Skin epidermis (tissue), 12 donors: ENCODE measurements around the gene CLEC4C.
"Not testable (repeated sequence)": the region's sequence is repeated elsewhere in the genome, so short reads cannot be mapped to it uniquely, and the experiment has no call there.

Experiments
- H3K27ac ChIP-seq, 21 experiments: fragments of 200-600 bp; sonication (generic) in 11 of 21; one replicate each; pipeline ENCODE4 v1.5.0; 2020; ENCODE audit warnings: mild to moderate bottlenecking in 3 of 21, inconsistent platforms in 2 of 21, moderate library complexity in 2 of 21
- H3K4me3 ChIP-seq, 7 experiments: fragments of 200-600 bp; sonication (generic) in 2 of 7; one replicate each; pipeline ENCODE4 v1.5.0; 2020; ENCODE audit warnings: inconsistent platforms in 2 of 7, mild to moderate bottlenecking in 2 of 7, moderate library complexity in 1 of 7

Gene CLEC4C, protein sequence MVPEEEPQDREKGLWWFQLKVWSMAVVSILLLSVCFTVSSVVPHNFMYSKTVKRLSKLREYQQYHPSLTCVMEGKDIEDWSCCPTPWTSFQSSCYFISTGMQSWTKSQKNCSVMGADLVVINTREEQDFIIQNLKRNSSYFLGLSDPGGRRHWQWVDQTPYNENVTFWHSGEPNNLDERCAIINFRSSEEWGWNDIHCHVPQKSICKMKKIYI

DNA sequence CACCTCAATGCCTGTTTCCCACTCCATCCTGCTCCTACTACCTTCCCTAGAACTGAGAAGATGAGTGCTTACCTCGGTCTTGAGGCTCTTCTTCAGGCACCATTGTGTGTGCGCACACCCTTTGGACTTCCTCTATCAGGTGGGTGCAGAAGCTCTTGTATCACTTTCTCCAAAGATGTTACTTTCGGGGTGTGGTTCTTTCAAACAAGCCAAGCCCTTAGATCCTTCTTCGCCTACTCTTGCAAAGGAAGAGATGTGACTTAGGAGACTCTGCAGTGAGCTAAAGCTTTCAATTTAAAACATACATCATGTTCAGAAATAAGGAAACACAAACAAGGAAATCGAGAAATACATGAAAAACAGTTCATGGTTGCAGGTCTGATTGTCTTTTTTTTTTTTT is at the start of gene CLEC4C:
TSS of gene CLEC4C (minus strand) at position 130 of the 400 bp plus-strand sequence. CDS start at position 103, 27 bp downstream.
- Histone ChIP-seq H3K4me3 (no peak within 1 kb of the TSS), H3K27ac (peak within 1 kb of the TSS in 1 of 21 experiments; percentile 26)

DNA sequence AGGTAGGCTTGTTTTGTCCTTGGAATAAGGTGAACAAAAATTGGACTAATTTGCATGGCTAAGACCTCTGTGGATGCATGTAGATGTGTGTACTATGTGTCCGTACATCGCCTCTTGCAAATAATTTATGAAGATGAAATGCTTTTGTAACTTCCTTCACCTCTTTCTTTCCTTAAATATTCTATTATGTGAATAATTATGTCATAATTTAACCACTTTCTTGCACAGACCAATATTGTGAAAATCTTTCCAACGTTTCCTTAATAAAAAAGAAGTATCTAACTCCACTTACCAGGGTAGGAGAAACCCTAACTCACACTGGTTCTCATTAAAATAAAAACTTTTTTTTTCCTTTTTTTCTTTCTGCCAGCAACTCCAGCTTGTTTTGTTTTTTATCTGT is 46.0 kb upstream of the CLEC4C start:
- H3K4me3 ChIP-seq: no peak overlapping the region
- H3K27ac ChIP-seq: no peak overlapping the region

DNA sequence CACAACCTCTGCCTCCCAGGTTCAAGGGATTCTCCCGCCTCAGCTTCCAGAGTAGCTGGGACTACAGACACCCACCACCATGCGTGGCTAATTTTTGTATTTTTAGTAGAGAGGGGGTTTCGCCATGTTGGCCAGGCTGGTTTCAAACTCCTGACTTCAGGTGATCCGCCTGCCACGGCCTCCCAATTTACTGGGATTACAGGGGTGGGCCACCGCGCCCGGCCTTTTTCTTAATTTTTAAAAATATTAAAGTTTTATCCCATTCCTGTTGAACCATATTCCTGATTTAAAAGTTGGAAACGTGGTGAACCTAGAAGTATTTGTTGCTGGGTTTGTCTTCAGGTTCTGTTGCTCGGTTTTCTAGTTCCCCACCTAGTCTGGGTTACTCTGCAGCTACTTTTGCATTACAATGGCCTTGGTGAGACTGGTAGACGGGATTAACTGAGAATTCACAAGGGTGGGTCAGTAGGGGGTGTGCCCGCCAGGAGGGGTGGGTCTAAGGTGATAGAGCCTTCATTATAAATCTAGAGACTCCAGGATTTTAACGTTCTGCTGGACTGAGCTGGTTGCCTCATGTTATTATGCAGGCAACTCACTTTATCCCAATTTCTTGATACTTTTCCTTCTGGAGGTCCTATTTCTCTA is 41.8 kb upstream of the CLEC4C start, which contains the start of gene NANOG:
TSS of gene NANOG (plus strand) at position 519 of the 645 bp plus-strand sequence. CDS start 213 bp downstream, outside the sequence.
- not testable (repeated sequence) for H3K27ac ChIP-seq, H3K4me3 ChIP-seq

DNA sequence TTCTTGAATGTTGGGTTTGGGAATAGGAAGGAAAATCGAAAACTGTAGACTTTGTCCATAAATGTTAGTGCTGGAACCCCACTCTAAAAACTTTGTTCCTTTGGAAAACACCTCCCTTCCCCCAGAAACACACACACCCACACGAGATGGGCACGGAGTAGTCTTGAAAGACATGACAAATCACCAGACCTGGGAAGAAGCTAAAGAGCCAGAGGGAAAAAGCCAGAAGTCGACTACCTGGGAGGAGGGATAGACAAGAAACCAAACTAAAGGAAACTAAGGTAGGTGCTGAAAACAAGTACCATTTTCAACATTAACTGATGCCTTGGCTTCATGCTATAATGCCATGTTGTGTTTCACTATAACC is 41.1 kb upstream of the CLEC4C start:
- no peak overlapping the region for H3K27ac ChIP-seq
- no peak overlapping the region for H3K4me3 ChIP-seq

DNA sequence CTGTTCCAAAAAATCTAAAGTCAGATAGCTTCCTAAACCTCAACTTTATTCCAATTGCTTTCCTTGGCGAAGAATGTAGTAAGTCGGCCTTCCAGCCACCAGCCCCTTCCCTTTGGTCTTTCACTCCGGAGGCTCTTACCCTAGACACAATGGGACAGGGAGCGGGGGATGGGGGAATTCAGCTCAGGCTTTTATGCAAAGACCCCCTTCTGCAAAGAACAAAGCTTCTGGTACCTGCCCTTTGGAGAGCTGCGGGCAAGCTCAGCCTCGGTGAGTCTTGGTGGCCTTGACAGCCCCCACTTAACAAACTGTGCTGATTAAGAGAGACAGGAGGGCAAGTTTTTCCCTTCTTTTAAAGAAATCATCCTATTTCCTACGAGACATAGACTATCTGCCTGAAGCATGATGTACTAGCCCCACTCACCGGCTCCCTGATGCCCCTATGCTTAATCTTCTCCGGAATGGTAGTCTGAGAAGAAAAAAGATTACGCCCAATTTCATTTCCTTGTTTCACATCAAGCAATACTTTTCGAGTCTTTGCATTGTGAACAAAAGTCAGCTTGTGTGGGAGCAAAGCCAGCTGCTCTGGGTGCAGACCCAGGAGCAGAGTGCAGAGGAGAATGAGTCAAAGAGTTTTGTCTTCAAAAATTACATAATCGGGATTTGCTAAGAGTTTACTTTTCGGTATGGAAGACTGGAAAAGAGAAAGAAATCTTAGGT is 40.6 kb upstream of the CLEC4C start:
- H3K4me3 ChIP-seq: no peak overlapping the region
- H3K27ac ChIP-seq: no peak overlapping the region

DNA sequence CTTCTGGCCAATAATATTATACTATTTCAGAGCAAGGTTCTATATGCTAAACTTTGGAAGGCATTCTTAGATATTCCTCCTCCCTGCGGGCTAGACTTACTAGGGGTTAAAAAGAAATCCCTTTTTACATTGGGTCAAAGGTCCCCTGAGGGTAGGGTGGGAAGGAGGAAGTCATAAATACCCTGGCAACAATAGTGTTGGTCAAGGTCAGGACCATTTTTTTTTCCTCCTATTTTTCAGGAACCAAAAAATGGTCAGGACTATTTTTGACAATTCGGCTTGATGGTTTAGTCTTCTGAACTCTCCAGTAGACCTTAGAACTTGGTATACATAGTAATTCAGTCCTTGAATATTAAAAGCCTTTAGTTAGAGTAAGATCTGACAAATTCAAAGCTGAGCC is 37.5 kb upstream of the CLEC4C start:
- no peak overlapping the region for H3K4me3 ChIP-seq
- no peak overlapping the region for H3K27ac ChIP-seq

DNA sequence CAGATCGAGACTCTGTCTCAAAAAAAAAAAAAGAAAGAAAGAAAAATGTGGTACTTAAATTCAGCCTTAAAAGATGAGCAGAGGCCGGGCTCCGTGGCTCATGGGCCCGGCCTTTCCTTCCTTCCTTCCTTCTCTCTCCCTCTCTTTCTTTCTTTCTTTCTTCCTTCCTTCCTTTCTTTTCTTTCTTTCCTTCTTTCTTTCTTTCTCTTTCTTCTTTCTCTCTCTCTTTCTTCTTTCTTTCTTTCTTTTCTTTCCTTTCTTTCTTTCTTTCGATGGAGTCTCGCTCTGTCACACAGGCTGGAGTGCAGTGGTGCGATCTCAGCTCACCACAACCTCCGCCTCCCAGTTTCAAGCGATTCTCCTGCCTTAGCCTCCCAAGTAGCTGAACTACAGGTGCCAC is 36.3 kb upstream of the CLEC4C start:
- not testable (repeated sequence) for H3K4me3 ChIP-seq, H3K27ac ChIP-seq

DNA sequence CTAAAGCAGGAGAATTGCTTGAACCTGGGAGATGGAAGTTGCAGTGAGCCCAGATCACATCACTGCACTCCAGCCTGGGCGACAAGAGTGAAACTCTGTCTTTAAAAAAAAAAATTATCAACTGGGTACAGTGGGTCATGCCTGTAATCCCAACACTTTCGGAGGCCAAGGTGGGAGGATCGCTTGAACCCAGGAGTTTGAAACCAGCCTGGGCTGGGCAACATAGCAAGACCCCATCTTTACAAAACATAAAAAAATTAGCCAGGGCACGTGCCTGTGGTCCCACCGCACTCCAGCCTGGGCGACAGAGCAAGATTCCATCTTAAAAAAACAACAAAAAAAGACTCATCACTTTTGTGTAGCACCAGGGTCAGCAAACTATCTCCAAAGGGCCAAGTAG is 34.9 kb upstream of the CLEC4C start:
- H3K4me3 ChIP-seq: no peak overlapping the region
- H3K27ac ChIP-seq: no peak overlapping the region

DNA sequence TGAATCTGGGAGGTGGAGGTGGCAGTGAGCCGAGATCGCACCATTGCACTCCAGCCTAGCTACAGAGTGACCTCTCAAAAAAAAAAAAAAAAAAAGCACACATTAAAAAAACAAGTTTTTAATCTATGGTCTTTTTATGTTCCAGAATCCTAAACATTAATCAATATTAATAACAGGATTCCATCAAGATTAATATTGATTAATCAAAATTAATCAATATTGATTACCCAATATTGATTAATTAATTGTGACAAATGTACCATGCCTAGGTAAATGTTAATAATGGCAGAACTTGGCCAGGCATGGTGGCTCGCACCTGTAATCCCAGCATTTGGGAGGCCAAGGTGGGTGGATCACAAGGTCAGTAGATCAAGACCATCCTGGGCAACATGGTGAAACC is 34.1 kb upstream of the CLEC4C start:
- no peak overlapping the region for H3K27ac ChIP-seq
- no peak overlapping the region for H3K4me3 ChIP-seq

DNA sequence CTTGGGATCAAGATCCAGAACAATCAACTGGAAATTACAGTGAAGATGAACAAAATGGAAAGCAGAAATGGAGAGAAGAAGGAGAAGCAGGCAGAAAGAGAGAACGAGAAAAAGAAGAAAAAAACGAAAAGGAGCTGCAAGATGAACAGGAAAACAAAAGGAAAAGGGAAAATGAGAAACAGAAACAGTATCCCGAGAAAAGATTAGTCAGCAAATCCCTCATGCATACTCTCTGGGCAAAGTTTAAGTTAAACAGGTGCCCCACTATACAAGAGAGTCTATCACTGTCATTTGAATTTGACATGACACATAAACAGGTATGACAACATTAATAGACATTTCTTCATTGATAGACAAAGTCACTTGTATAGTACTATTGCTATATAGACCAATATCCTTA is 22.8 kb upstream of the CLEC4C start:
- Histone ChIP-seq H3K4me3 (no peak overlapping the region), H3K27ac (no peak overlapping the region)

DNA sequence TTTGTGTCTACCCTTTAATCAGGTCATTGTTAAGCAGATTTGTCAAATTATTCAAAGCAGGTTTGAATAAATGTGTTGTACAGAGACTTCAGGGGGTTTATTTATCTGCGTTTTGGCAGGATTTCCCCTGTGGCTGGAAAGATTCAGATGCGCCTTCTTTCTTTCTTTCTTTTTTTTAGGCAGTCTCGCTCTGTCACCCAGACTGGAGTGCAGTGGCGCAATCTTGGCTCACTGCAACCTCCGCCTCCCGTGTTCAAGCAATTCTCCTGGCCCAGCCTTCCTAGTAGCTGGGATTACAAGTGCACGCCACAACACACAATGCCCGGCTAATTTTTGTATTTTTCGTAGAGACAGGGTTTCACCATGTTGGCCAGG is 11.6 kb upstream of the CLEC4C start:
- Histone ChIP-seq H3K4me3 (no peak overlapping the region), H3K27ac (no peak overlapping the region)

DNA sequence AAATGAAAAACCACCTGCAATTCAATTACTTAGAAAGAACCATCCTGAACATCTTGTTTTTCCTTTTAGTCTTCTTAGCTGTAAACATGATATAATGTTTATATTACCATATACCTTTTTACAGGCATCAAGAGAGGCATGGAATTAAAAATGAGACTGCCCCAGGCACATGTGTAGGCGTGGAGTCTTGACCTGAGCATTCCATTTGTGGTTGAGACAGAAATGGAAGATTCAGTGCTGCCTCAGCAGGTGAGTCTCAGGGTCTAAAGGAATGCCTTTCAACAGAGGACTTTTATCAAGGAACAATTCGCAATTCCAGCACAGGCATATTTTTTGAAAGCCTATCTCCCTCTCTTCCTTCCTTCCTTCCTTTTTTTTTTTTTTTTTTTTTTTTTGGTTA is 9.8 kb upstream of the CLEC4C start:
- no peak overlapping the region for H3K27ac ChIP-seq

DNA sequence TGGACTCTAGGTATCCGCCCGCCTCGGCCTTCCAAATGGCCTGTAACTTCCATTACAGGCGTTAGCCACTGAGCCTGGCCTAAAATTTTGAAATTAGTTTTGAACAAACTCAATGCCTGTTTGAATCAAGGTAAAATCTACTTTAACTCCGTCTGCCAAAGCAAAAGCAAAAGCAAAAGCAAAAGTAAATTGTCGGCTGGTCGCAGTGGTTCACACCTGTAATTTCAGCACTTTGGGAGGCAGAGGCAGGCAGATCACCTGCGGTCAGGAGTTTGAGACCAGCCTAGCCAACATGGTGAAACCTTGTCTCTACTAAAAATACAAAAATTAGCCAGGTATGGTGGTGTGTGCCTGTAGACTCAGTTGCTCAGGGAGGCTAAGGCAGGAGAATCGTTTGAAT is 8.5 kb upstream of the CLEC4C start:
- H3K4me3 ChIP-seq: not testable (repeated sequence)

More for the DNA sequence above, 9.8 kb upstream of the CLEC4C start:
- H3K4me3 ChIP-seq: no peak overlapping the region

DNA sequence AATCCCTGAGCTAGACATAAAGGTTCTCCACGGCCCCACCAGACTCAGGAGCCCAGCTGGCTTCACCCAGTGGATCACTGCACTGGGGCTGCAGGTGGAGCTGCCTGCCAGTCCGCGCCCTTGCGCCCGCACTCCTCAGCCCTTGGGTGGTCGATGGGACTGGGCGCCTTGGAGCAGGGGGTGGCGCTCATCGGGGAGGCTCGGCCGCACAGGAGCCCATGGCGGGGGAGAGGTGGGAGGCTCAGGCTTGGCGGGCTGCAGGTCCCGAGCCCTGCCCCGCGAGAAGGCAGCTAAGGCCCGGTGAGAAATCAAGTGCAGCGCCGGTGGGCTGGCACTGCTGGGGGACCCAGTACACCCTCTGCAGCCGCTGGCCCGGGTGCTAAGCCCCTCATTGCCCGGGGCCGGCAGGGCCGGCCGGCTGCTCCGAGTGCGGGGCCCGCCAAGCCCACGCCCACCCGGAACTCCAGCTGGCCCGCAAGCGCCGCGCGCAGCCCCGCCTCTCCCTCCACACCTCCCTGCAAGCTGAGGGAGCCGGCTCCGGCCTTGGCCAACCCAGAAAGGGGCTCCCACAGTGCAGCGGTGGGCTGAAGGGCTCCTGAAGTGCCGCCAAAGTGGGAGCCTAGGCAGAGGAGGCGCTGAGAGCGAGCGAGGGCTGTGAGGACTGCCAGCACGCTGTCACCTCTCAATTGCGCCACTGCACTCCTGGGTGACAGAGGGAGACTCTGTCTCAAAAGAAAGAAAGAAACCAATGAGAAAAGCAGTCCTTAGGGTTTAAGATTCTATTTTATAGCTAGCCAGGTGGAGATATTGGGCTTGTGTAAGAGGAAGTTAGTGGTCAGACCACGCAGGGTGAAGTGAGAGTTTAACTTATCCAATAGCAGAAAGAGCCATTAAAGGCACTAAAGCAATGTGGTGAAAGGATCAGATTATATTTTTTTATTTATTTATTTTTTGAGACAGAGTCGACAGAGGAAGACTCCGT is 5.1 kb upstream of the CLEC4C start:
- H3K27ac ChIP-seq: peak overlapping the region in 1 of 21 experiments; percentile 16
- not testable (repeated sequence) for H3K4me3 ChIP-seq

More for the DNA sequence above, 8.5 kb upstream of the CLEC4C start:
- H3K27ac ChIP-seq: not testable (repeated sequence)

DNA sequence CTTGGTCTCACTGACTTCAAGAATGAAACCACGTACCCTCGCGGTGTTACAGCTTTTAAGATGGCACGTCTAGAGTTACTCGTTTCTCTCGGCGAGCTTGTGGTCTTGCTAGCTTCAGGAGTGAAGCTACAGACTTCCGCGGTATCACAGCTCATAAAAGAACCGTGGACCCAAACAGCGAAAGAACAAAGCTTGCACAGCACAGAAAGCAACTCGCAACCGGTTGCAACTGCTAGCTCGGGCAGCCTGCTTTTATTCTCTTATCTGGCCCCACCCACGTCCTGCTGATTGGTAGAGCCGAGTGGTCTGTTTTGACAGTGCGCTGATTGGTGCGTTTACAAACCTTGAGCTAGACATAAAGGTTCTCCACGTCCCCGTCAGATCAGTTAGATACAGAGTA is 4.2 kb upstream of the CLEC4C start:
- no peak overlapping the region for H3K4me3 ChIP-seq
- no peak overlapping the region for H3K27ac ChIP-seq

DNA sequence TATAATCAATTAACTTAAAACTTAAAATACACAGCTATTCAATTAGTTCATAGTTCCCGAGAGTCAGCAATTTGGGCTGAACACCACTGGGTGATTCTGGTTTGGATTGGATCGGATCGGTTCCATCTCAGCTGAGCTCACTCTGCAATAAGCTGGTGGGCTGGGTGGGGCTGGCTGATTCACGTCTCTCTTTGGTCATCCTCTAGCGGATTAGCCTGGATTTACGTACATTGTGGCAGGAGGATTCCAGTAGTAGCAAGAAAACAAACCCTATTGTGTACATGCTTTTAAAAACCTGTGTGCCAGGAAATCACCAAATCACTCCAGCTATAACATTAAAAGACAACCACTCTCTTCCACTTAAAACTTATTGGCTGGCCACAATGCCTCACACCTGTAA is 3.2 kb upstream of the CLEC4C start:
- Histone ChIP-seq H3K27ac (no peak overlapping the region), H3K4me3 (no peak overlapping the region)

DNA sequence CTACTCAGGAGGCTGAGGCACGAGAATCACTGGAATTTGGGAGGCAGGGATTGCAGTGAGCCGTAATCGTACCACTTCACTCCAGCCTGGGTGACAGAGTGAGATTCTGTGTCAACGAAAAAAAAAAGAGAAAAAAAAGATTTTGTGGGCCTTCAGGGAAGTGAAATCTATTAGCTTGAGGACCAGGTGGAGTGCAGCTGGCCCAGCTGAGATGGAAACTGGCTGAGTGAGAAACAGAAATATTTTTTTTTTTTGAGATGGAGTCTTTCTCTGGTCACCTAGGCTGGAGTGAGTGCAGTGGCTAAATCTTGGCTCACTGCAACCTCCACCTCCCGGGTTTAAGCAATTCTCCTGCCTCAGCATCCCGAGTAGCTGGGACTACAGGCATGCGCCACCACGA is 2.3 kb upstream of the CLEC4C start:
- Histone ChIP-seq H3K27ac (peak overlapping the region in 1 of 21 experiments; percentile 51), H3K4me3 (no peak overlapping the region)

DNA sequence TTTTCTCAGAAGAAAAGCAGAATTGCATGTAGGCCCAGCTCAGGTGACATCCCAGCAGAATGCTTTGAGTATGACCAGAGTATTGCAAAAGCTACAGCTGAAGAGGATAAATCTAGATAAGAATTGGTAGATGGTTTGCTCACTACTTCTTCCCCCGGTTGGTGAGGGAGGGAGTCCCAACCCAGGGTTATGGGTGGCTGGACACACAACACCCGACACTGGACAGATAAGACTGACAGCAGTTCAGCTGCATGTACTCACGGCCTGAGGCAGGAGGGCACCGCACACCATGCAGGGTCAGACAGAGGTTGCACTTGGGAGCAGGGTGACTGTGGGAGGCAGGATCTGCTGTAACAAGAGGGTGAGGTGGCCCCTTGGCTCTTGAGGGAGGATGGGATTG is 1.7 kb upstream of the CLEC4C start:
- Histone ChIP-seq H3K4me3 (no peak overlapping the region), H3K27ac (peak overlapping the region in 2 of 21 experiments; percentile 8 to 51)

DNA sequence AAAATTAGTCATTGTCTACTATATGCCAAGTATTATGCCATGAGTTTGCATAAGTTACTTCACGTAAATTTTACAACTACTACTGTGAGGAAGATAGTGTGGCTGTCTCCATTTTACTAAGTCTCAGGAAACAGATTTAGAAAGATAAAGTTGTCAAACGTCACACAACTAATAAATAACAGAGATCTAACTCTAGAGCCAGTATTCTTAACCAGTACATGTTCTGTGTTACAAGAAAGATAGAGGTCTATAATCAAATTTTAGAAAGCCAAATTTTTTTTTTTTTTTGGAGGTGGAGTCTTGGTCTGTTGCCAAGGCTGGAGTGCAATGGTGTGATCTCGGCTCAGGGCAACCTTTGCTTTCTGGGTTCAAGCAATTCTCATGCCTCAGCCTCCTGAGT is 14.2 kb downstream of the CLEC4C start:
- no peak overlapping the region for H3K27ac ChIP-seq
- no peak overlapping the region for H3K4me3 ChIP-seq

DNA sequence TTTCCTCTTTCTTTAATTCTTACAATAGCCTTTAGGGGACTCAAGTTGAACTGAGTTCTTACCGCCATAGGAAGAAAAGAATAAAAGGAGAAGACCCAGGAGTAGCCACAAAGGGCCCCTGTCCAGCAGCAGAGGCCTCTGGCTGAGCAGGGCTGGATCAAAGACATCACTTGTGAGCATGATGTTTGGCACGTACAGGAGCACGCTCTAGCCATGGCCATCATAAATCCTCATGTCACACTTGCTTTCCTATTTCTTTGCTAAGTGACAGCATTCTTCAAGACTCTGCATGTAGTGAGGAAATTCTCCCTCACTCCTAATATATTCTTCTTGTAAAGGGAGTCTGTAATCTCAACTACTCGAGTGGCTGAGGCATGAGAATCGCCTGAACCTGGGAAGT is 15.7 kb downstream of the CLEC4C start:
- Histone ChIP-seq H3K27ac (no peak overlapping the region), H3K4me3 (no peak overlapping the region)
